Tracheal epithelial cell (primary cell): ENCODE measurements around the gene TRAF3IP3. TPM values are rescaled to one million over a fixed set of nuclear protein-coding genes. Genes with fewer than 3 reads are reported as not detected.

Source experiments
- total RNA-seq: library from RNA; depleted of rRNA; stranded (reverse); fragments of >200 nt; gene quantifications from 2 replicates; pipeline ENCODE4 v1.2.1, GENCODE V29; 2014

Gene TRAF3IP3, protein sequence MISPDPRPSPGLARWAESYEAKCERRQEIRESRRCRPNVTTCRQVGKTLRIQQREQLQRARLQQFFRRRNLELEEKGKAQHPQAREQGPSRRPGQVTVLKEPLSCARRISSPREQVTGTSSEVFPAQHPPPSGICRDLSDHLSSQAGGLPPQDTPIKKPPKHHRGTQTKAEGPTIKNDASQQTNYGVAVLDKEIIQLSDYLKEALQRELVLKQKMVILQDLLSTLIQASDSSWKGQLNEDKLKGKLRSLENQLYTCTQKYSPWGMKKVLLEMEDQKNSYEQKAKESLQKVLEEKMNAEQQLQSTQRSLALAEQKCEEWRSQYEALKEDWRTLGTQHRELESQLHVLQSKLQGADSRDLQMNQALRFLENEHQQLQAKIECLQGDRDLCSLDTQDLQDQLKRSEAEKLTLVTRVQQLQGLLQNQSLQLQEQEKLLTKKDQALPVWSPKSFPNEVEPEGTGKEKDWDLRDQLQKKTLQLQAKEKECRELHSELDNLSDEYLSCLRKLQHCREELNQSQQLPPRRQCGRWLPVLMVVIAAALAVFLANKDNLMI
- total RNA-seq: not detected in 2 replicates

DNA sequence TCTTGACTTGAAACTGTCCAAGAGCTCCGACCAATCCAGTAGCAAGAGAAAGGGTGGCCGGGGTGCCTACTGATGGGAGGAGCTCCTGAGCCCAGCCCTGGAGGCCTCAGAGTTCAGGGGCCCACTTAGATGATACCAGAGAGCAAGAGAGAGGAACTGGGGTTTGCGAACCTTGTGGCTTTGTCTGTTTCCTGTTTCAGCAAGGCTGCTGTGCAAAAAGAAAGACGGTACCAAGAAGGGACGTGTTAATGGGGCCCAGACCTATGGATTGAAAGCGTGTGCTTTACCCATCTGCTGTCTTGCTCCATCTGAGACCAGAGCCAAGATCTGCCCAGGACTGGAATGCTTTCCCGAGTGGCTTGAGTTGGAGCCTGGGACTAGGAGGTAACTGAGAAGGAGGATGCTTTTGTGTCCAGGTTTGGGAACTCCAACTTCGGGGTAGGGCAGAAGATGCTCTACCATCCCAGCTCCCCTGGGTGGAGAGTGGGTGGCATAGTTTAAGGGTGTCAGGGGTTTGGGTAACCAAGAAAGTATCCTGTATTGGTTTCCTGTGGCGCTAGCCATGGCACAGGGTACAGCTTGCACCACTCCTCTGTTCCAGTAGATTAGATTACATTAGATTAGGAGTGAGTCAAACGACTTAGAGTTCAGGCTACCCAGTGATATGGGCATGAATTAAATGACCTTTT, at the start of gene TRAF3IP3:
TRAF3IP3 (plus strand) TSS at position 128 of the 689 bp plus-strand sequence. CDS start 3,987 bp downstream, outside the sequence.

DNA sequence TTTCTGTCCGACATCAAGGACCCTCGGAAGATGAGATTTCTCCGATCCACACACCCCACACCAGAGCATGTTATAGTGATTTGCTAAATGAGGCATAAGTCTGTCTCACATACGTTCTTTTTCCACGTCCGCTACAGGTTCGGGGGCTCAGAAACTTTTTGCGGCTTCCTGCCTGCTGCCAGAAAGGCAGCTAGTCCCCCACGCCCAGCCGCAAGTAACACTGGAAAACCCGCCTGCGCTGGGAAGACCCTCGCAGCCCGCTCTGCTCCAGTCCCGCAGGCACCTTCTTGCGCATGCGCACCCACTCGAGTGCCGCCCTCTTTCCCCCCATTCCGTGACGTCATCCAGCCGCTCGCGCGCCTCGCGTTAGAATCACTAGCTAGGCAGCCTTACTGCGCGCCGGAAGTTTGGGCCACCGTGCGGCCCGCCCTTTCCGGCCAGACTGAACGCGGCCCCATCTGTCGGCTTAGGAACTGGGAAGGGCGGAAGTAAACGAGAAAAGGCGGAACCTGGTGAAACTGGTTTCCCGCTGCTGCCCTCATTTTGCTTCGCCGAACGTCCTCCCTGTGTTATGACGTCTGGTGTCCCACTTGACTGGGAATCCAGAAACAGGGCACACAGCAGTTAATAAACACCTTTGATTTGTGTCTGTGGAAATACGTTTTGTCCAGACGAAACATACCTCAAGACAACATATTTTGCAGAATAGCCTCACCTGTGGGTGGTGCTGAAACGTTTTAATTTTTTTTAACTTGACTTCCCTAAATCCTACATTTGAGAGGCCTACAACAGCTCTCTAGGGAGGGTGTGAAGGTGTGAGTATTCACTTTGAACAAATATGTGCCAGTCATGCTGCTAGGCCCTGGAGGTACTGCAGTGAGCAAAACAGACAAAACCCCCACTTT, 28.7 kb downstream of the TRAF3IP3 start, which contains the start of gene C1orf74:
C1orf74 (minus strand) TSS at position 295 of the 905 bp plus-strand sequence. CDS start 925 bp downstream, outside the sequence.

DNA sequence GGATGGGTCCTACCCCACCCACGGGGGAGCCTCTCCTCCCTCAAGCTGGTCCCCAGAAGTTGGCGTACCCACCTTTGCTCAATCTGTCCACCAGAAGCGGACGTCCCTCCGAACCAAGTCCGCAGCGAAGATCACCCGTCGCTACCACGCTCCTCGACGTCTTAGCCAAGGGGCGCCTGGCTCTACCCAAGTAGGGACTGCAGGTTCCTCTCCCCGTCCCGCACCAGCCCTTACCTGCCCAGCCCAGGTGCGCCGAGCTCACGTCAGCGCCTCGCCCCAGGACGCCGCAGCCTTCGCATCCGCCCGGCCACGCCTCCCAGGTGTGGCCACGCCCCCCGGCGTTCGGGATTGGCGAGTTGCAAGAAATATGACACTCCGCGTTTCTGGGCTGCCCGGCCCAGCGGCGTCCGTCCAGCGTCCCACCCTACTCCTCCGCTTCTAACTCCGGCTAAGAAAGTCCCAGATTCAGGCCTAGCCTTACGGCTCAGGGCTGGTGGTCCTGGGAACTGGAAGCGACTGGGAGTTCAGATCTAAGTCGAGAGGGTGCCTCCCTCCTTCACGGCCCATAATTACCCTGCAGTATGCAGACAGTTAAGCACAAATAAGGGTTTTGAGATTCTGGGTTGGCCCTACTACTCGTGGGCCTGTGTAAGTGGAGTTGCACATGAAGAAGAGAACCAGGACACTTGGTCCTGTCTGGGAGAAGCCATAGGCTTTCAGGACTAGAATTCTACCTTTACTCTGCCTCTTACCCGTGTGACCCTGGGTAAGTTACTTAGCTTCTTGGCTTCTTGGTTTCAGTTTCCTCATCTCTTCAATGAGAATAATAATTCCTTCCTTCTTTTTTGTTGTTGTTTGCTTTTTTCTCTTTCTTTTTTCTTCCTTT, 50.3 kb downstream of the TRAF3IP3 start, which contains the start of gene IRF6:
IRF6 (minus strand) TSS at position 268 of the 886 bp plus-strand sequence. CDS start 4,729 bp downstream, outside the sequence.

DNA sequence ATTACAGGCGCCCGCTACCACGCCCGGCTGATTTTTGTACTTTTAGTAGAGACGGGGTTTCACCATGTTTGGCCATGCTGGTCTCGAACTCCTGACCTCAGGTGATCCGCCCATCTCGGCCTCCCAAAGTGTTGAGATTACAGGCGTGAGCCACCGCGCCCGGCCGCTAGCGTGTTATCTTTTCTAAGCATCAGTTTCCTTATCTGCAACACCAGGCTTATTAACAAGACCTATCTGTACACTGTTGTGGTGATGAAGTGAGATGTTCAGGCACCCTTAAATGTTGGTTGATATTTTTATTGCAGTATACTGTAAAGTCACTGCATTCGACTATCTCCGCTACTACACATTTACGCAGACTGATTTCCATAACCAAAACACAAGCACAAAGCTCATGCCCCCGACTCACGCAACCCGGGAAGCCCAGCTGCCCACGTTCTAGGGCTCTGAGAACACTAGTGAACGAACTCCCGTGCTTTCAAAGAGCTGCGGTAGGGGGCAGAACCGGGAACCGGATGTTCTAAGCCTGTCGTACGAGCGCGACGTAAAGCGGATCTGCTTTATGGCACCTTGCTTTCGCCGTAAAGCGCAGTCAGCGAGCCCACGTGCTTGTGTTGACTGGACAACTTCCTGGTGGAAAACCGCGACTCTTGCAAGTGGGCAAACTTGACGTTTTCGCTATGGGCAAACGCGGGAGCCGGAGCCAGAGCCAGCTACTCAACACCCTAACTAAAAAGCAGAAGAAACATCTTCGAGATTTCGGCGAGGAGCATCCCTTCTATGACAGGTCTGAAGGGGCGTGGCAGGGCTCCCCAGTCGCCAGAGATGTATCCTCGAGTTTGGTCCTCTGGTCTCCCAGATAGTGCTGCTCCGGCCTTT, 71.8 kb downstream of the TRAF3IP3 start, which contains the start of gene UTP25:
UTP25 (plus strand) TSS at position 589 of the 879 bp plus-strand sequence; CDS start at position 681, 92 bp downstream.

Other genes starting within 250 kb of the TRAF3IP3 start
- gene CAMK1G, start 172.3 kb upstream of the TRAF3IP3 start, total RNA-seq: 0.24 TPM in 1 of 2 replicates, not detected in the other
- 1,263 and 1,900 TPM in 2 replicates for gene LAMB3, start 103.6 kb upstream of the TRAF3IP3 start, total RNA-seq
- 163 and 658 TPM in 2 replicates for gene G0S2, start 80.6 kb upstream of the TRAF3IP3 start, total RNA-seq
- gene HSD11B1, start 51.2 kb upstream of the TRAF3IP3 start, total RNA-seq: 9.2 and 49.6 TPM in 2 replicates
- 8.1 and 15.9 TPM in 2 replicates for gene C1orf74, start 28.5 kb downstream of the TRAF3IP3 start, total RNA-seq
- 231 and 613 TPM in 2 replicates for gene IRF6, start 50.1 kb downstream of the TRAF3IP3 start, total RNA-seq
- 7.5 and 10.6 TPM in 2 replicates for gene UTP25, start 71.9 kb downstream of the TRAF3IP3 start, total RNA-seq
- 1.7 TPM in 1 of 2 replicates, not detected in the other for gene SYT14, start 182.2 kb downstream of the TRAF3IP3 start, total RNA-seq